Activated CD8-positive, alpha-beta memory T cell treated with anti-CD3 and anti-CD28 coated beads for 36 hours (primary cell): Measurements from ENCODE around the gene GOLGA2. TPM values are rescaled to one million over a fixed set of nuclear protein-coding genes. Genes with fewer than 3 reads are reported as not detected.

Experiments used
- CTCF ChIA-PET: fragments of 350-600 bp; sonication (Branson Sonifier 250); formaldehyde crosslinking; loops from one replicate; lab custom pipeline; 2021; ENCODE audit warnings: antibody characterized with exemption; lab: Charles Lee
- POLR2A ChIA-PET: fragments of 350-600 bp; sonication (Branson Sonifier 250); formaldehyde crosslinking; loops from one replicate; lab custom pipeline; 2021; ENCODE audit warnings: antibody characterized with exemption; lab: Charles Lee
- total RNA-seq, 2 experiments: library from RNA; stranded (reverse); gene quantifications; one replicate each; pipeline ENCODE4 v1.2.3, GENCODE V29; 2021

The GOLGA2 gene
- total RNA-seq, 2 experiments from 2014 or later = 34.0 to 35.2 TPM

- ChIA-PET CTCF (interaction anchor here (1.1 to 1.3 kb wide), 3 partner anchors 17 to 61 kb away, joined by 3 to 4 read pairs (median 3); no protein-coding TSS in a partner anchor), POLR2A (interaction anchor here (1.0 kb wide), 1 partner anchor 32 kb away, joined by 5 read pairs; no protein-coding TSS in a partner anchor)
These were observed 24.7 kb downstream of the GOLGA2 start for GRCh38 chr9:128250839-128251731.

DNA sequence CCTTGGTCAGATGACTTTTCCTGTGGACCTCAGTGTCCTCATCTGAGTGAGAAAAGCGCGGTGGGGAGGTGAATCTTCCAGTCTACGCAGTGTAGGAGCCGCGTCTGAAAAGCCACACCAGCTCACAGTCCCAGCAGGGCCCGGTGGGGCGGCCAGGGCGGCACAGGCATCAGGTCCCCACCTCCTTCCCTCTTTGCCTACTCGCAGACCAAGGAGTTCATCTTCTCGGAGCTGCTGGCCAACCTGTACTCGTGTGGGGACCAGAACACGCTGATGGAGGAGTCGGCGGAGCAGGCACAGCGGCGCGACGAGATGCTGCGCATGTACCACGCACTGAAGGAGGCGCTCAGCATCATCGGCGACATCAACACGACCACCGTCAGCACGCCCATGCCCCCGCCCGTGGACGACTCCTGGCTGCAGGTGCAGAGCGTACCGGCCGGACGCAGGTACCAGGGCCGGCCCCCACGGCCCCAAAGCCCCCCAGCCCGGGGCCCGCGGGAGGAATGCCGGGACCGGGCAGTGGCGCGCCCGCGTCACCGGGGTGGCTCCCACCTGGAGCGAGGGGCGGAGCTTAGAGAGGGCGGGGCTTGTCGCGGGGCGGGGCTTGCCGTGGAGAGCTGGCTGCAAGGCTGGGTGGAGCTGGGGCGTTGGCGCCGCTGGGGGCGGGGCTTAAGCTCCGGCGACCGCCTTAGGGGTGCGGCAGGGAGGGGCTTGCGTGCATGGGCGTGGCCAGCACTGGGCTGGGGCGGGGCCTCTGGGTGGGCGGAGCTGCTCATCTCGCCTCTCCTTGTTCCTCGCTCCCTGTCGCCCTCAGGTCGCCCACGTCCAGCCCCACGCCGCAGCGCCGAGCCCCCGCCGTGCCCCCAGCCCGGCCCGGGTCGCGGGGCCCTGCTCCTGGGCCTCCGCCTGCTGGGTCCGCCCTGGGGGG, 25.6 kb downstream of the GOLGA2 start:
- CTCF ChIA-PET = interaction anchor here (0.8 to 1.2 kb wide), 3 partner anchors 11 to 112 kb away, joined by 3 to 4 read pairs (median 3); no protein-coding TSS in a partner anchor
- POLR2A ChIA-PET = interaction anchor here (0.7 to 1.0 kb wide), 2 partner anchors 31 to 353 kb away, joined by 4 to 5 read pairs; no protein-coding TSS in a partner anchor

- CTCF ChIA-PET = interaction anchor here (0.6 to 1.2 kb wide), 3 partner anchors 10 to 562 kb away, joined by 3 to 4 read pairs (median 3); no protein-coding TSS in a partner anchor
- POLR2A ChIA-PET = interaction anchor here (0.7 kb wide), 1 partner anchor 354 kb away, joined by 4 read pairs; no protein-coding TSS in a partner anchor
These were observed 26.3 kb downstream of the GOLGA2 start for GRCh38 chr9:128249558-128249907.

GRCh38 chr9:128247226-128247803, 28.5 kb downstream of the GOLGA2 start:
- POLR2A ChIA-PET = no interaction called here
- CTCF ChIA-PET = no interaction called here

DNA sequence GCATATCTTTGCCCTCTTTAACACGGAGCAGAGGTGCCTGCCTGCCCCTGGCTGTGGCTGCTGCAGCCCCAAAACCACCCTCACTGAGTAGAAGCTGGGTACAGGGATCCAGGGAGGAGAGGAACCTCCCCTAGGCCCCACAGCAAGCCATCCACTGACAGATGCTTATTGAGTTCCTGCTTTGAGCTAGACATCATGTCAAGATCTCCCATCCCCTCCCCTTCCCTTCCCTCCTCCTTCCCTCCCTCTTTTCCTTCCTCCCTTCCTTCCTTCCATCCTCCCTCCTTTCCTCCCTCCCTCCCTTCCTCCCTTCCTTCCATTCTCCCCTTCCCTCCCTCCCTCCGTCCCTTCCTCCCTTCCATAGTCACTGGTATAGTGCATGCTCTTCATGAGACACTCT, 29.3 kb downstream of the GOLGA2 start:
- ChIA-PET CTCF (interaction anchor here (0.6 kb wide), 1 partner anchor 203 kb away, joined by 3 read pairs; no protein-coding TSS in a partner anchor), POLR2A (no interaction called here)

DNA sequence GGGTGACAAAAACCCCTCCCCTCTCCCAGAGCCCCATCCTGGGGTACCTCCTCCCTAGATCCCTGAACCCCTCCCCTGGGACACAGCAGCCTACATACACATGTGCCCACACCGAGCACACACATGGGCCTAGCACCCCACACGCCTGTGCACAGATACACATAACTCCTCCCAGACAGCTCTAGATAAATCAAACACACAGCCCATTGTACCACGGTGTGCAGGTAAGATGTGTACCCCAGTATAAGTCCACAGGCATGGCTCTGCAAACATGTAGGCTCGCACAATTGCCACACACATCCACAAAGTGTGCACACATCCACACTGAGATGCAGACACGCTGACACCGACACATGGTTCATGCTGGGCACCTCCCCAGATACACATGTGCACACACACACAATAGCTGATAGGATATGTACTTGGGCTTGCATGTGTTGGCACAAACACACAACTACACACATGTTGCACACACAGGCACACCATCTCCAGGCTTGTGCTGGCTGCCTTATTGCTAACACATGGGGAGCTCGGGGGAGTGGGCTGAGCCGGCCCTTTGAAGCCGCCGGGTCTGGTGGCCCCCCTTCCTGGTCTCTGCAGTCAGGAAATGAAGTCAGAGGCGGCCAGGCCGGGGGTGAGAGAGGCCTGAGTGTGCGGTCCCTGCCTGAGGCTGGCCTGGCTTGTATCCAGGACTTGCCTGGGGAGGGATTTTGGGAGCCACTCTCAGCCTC, 30.2 kb downstream of the GOLGA2 start:
- POLR2A ChIA-PET = no interaction called here

DNA sequence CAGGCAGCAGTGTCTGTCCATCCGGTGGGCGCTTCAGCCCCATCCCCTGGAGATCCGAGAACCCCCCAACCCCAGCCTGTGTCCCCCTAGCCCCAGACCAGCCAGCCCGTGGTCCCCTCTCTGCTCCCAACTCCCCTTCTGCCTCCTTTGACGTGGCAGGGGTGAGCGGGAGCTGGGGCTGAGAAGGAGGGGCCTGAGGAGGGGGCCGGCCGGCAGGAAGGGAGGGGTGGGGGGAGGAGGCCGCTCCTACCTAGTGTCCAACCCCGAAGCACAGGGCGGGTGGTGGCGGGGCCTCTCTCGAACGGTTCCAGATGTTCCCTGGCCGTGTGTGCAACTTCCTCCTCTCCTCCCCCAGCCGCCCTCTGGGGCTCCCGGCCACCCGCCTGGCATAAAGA, 31.0 kb downstream of the GOLGA2 start:
- POLR2A ChIA-PET = no interaction called here
- CTCF ChIA-PET = no interaction called here

More for the DNA sequence above, 30.2 kb downstream of the GOLGA2 start:
- CTCF ChIA-PET = no interaction called here

DNA sequence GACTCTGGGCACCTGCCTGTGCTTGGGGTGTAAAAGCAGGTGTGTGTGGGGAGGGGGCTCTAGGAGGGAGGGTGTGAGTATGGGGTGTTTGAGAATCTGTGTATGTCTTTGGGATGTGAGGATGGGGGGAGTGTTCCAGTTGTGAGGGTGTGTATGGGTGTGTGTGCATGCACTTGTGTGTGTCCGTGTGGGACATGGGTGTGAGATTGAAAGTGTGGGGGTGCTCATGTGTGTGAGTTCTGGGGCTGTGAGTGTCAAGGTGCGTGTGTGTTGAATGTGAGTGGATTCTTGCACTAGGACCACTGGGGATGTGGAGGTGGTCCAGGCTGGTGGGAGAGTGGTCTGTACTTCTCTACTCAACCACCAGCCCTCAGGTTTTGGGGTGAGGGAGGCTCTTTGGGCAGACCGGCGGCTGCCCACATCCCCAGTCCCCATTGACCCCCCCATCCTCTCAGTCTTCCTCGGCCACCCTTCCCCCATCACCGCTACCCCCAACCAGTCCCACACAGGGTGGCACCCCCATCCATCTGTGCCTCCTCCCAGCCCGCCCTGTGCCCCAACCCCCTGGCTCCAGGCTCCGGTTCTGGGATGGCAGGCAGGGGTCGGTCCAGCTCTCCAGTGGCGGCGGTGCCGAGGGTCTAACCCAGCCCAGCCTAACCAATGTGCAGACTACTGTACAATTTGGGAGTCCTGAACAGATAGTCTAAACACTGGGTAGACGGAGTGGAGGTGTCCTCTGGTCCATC, 31.5 kb downstream of the GOLGA2 start:
- ChIA-PET CTCF (no interaction called here), POLR2A (no interaction called here)

GRCh38 chr9:128243215-128244018, 32.4 kb downstream of the GOLGA2 start:
- CTCF ChIA-PET = no interaction called here

DNA sequence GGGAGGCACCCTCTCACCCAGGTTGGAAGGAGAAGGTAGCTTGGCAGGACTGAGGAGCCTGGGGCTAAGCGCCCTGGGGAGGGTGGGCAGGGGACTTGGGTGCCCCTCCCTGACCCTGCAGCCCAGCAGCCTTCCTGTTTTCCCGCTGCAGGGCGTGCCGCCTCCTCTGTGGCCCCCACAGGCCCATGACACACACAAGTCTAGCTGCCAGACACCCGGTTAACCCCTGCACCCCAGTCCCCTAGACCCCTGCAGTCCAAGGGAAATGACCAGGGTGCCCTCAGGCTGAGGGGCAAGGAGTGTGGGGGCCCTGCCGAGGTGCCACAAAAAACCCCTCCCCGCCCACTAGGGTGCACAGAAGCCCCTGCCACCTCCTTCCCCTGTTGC, 33.0 kb downstream of the GOLGA2 start:
- CTCF ChIA-PET = no interaction called here
- POLR2A ChIA-PET = no interaction called here

More at GRCh38 chr9:128243215-128244018, 32.4 kb downstream of the GOLGA2 start:
- POLR2A ChIA-PET = no interaction called here

DNA sequence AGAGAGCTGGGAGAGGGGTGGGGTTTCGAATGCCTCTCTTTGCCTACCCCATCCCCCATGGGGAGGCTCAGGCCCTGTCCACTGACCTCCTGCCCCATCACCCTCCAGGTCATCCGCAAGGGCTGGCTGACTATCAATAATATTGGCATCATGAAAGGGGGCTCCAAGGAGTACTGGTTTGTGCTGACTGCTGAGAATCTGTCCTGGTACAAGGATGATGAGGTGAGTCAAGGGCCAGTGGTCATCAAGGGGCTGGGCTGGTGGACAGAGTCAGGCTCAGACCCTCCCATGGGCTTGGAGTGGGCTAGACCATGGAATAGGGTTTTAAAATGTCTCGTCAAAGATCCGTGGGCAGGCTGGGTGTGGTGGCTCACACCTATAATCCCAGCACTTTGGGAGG, 33.7 kb downstream of the GOLGA2 start:
- POLR2A ChIA-PET = no interaction called here
- CTCF ChIA-PET = no interaction called here

DNA sequence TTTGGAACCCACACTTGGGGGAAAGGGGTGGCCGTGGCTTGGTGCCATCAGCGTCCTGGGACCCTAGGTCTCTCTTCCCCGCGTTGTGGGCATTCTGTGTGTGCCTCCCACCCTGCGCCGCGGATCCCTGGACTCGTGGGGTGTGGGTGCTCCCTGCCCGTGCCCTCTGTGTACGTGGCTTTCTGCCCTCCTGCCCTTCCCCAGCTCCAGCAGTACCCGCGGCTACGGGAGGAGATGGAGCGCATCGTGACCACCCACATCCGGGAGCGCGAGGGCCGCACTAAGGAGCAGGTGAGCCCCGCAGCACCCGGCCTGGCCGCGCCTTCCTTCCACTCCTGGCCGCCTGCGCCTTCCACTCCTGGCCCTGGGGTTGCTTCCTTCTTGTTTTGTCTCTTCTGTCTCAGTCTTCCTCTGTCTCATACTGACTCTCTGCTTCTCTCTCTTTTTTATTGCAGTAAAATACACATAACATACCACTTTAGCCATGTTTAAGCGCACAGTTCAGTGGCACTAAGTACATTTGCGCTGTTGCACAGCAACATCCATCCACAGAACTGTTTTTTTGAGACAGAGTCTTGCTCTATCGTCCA, 41.9 kb downstream of the GOLGA2 start:
- POLR2A ChIA-PET = no interaction called here

GRCh38 chr9:128232528-128233428, 43.0 kb downstream of the GOLGA2 start:
- ChIA-PET POLR2A (interaction anchor here (0.6 kb wide), 1 partner anchor 1278 kb away, joined by 3 read pairs; no protein-coding TSS in a partner anchor), CTCF (interaction anchor here (0.6 kb wide), 1 partner anchor 407 kb away, joined by 5 read pairs; no protein-coding TSS in a partner anchor)

More for the DNA sequence above, 41.9 kb downstream of the GOLGA2 start:
- CTCF ChIA-PET = interaction anchor here (1.1 kb wide), 1 partner anchor 15 kb away, joined by 3 read pairs; no protein-coding TSS in a partner anchor

- CTCF ChIA-PET = interaction anchor here (0.6 kb wide), 1 partner anchor 408 kb away, joined by 5 read pairs; no protein-coding TSS in a partner anchor
- POLR2A ChIA-PET = interaction anchor here (0.6 kb wide), 1 partner anchor 1279 kb away, joined by 3 read pairs; no protein-coding TSS in a partner anchor
These were observed 43.9 kb downstream of the GOLGA2 start for GRCh38 chr9:128231638-128232527.
